Measurements from ENCODE around the gene TTC23L. TPM values are rescaled to one million over a fixed set of nuclear protein-coding genes. Genes with fewer than 3 reads are reported as not detected.

TTC23L gene
- total RNA-seq, 1 experiment from 2014 or later = 1.9 TPM

DNA sequence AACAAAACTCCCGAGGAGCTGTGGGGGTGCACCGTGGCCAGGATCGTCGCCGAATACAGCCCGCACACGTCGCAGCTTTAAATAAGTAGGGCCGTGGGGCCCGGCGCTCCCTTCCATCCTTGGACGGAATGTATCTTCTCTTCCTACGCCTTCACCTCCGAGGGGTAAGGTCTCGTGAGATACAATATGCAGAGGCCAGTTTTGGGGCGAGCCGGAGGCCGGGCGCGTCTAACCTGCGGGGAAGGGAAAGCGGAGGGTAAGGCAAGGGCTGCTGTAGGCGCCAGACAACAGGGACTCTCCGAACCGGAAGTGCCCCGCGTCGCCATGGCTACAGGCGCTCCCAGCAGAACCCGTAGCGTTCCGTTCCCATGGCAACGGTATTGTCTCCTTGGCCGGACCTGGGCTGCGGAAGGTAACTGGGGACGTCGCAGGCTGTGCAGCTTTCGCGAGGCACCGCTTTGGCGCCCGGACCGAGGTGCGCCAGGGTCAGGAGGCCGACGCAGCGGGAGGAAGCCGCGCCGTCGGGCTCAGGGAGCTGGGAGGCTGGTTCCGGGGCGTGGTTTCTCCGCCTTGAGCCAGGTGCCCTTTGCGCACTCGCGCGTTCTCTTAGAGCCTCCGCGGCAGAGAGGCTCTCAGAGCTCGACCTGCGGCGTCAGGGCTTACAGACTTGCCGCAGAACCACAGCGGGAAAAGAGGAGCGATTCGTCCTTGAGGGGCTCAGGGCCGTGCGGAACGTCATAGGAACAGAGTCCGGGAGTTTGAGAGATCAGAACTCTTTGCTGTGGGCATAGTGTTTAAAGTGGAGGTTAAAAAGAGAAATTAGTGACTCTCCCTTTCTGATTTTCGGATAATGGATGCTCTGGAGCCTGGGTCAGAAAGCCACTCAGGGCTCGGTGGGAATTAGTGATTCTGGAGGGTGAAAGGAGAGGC, at the start of gene TTC23L (continued):
- TF ChIP-seq, protein P1, sequence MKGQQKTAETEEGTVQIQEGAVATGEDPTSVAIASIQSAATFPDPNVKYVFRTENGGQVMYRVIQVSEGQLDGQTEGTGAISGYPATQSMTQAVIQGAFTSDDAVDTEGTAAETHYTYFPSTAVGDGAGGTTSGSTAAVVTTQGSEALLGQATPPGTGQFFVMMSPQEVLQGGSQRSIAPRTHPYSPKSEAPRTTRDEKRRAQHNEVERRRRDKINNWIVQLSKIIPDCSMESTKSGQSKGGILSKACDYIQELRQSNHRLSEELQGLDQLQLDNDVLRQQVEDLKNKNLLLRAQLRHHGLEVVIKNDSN (CRISPR knock-in tag; IDR thresholded peaks at IDR 0.05) = no peak
- TF ChIP-seq FOXK1 (CRISPR knock-in tag; IDR thresholded peaks at IDR 0.05) = peak; percentile 81
- no peak for TF ChIP-seq E2F4 (CRISPR knock-in tag; IDR thresholded peaks at IDR 0.05; ENCODE audit: borderline replicate concordance, low read depth)
- peak; percentile 94; the same call in 1 of the 2 replicates for TF ChIP-seq CBFB (CRISPR knock-in tag; IDR thresholded peaks at IDR 0.05; ENCODE audit: low read depth)
- TF ChIP-seq, protein P2, sequence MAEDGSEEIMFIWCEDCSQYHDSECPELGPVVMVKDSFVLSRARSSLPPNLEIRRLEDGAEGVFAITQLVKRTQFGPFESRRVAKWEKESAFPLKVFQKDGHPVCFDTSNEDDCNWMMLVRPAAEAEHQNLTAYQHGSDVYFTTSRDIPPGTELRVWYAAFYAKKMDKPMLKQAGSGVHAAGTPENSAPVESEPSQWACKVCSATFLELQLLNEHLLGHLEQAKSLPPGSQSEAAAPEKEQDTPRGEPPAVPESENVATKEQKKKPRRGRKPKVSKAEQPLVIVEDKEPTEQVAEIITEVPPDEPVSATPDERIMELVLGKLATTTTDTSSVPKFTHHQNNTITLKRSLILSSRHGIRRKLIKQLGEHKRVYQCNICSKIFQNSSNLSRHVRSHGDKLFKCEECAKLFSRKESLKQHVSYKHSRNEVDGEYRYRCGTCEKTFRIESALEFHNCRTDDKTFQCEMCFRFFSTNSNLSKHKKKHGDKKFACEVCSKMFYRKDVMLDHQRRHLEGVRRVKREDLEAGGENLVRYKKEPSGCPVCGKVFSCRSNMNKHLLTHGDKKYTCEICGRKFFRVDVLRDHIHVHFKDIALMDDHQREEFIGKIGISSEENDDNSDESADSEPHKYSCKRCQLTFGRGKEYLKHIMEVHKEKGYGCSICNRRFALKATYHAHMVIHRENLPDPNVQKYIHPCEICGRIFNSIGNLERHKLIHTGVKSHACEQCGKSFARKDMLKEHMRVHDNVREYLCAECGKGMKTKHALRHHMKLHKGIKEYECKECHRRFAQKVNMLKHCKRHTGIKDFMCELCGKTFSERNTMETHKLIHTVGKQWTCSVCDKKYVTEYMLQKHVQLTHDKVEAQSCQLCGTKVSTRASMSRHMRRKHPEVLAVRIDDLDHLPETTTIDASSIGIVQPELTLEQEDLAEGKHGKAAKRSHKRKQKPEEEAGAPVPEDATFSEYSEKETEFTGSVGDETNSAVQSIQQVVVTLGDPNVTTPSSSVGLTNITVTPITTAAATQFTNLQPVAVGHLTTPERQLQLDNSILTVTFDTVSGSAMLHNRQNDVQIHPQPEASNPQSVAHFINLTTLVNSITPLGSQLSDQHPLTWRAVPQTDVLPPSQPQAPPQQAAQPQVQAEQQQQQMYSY (CRISPR knock-in tag; IDR thresholded peaks at IDR 0.05) = no peak; the same call in 1 of the 2 replicates
- peak; percentile 80 for TF ChIP-seq HMGXB4 (CRISPR knock-in tag; IDR thresholded peaks at IDR 0.05)
- TF ChIP-seq, protein P3, sequence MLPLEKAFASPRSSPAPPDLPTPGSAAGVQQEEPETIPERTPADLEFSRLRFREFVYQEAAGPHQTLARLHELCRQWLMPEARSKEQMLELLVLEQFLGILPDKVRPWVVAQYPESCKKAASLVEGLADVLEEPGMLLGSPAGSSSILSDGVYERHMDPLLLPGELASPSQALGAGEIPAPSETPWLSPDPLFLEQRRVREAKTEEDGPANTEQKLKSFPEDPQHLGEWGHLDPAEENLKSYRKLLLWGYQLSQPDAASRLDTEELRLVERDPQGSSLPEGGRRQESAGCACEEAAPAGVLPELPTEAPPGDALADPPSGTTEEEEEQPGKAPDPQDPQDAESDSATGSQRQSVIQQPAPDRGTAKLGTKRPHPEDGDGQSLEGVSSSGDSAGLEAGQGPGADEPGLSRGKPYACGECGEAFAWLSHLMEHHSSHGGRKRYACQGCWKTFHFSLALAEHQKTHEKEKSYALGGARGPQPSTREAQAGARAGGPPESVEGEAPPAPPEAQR (CRISPR knock-in tag; IDR thresholded peaks at IDR 0.05) = no peak
- TF ChIP-seq NFE2L1 (CRISPR knock-in tag; IDR thresholded peaks at IDR 0.05) = peak; percentile 85
- TF ChIP-seq, protein P4, sequence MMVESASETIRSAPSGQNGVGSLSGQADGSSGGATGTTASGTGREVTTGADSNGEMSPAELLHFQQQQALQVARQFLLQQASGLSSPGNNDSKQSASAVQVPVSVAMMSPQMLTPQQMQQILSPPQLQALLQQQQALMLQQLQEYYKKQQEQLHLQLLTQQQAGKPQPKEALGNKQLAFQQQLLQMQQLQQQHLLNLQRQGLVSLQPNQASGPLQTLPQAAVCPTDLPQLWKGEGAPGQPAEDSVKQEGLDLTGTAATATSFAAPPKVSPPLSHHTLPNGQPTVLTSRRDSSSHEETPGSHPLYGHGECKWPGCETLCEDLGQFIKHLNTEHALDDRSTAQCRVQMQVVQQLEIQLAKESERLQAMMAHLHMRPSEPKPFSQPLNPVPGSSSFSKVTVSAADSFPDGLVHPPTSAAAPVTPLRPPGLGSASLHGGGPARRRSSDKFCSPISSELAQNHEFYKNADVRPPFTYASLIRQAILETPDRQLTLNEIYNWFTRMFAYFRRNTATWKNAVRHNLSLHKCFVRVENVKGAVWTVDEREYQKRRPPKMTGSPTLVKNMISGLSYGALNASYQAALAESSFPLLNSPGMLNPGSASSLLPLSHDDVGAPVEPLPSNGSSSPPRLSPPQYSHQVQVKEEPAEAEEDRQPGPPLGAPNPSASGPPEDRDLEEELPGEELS (CRISPR knock-in tag; IDR thresholded peaks at IDR 0.05) = peak; percentile 71; the same call in 1 of the 2 replicates
- 0 out of 2 replicates have a peak, but pooled peaks have one; percentile 67 for TF ChIP-seq ZNF138 (CRISPR knock-in tag; conservative IDR thresholded peaks at IDR 0.05)

DNA sequence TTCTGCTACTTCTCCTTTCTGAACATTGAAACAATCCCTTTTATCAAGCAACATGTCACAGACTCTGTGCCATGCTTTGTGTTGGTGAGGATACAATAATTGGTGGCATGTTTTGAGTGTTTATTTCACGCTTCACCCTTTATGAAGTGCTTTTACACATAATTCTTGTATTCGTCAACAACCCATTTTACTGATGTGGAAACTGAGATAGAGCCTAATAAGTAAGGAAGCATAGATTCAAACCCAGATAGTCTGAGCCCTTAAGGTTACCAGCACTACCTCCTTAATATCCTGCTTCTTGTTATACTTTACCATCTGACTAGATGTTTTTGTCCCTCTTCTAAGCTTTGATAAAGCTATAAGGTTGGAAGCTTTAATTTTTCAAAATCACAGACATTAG, 49.3 kb upstream of the TTC23L start:
- H3K9me3 Mint-ChIP-seq = peaks cover 31% of the 10 kb centered on the region
- H3K27me3 Mint-ChIP-seq (ENCODE audit: low read depth) = no peaks in the 10 kb centered on the region
- POLR2A ChIA-PET = no interaction called here
- ATAC-seq (no peak), DNase-seq (ENCODE audit: low spot score) (no peak)
- CTCF ChIA-PET = interaction anchor here (0.5 kb wide), 1 partner anchor 33 kb away, joined by 3 read pairs; no protein-coding TSS in a partner anchor
- H3K27ac Mint-ChIP-seq = no peak overlapping the region
- H3K36me3 Mint-ChIP-seq = peaks cover 37% of the 10 kb centered on the region
- H3K4me1 Mint-ChIP-seq = peaks cover 20% of the 10 kb centered on the region
- H3K4me3 Mint-ChIP-seq = no peak overlapping the region
- TF ChIP-seq TP53 (CRISPR knock-in tag; IDR thresholded peaks at IDR 0.05) = no peak
- no peak for TF ChIP-seq KAT7 (CRISPR knock-in tag; IDR thresholded peaks at IDR 0.05; ENCODE audit: borderline replicate concordance)
- TF ChIP-seq, protein P4 (CRISPR knock-in tag; IDR thresholded peaks at IDR 0.05) = no peak
- TF ChIP-seq, protein P5, sequence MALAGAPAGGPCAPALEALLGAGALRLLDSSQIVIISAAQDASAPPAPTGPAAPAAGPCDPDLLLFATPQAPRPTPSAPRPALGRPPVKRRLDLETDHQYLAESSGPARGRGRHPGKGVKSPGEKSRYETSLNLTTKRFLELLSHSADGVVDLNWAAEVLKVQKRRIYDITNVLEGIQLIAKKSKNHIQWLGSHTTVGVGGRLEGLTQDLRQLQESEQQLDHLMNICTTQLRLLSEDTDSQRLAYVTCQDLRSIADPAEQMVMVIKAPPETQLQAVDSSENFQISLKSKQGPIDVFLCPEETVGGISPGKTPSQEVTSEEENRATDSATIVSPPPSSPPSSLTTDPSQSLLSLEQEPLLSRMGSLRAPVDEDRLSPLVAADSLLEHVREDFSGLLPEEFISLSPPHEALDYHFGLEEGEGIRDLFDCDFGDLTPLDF (CRISPR knock-in tag; IDR thresholded peaks at IDR 0.05) = no peak
- no peak for TF ChIP-seq ZNF671 (CRISPR knock-in tag; IDR thresholded peaks at IDR 0.05)
- TF ChIP-seq EMX1 (CRISPR knock-in tag; IDR thresholded peaks at IDR 0.05) = no peak
- TF ChIP-seq RORB (CRISPR knock-in tag; IDR thresholded peaks at IDR 0.05) = no peak
- no peak for TF ChIP-seq NFE2L1 (CRISPR knock-in tag; IDR thresholded peaks at IDR 0.05)
- no peak for TF ChIP-seq ESRRA (CRISPR knock-in tag; IDR thresholded peaks at IDR 0.05; ENCODE audit: borderline replicate concordance)
- no peak for TF ChIP-seq HMGA2 (CRISPR knock-in tag; IDR thresholded peaks at IDR 0.05)
